Loucy (cell line): ENCODE measurements around the gene SYN1.
A peak's percentile ranks its signal among the peaks of the same experiment; 100 is the strongest.

Source experiments
- H2AFZ ChIP-seq: fragments of 200-600 bp; sonication (generic); 2 replicates; pipeline ENCODE4 v1.6.0; 2016; ENCODE audit warnings: antibody characterized with exemption, mild to moderate bottlenecking, low read length, moderate library complexity
- H3F3A ChIP-seq: fragments of 200-600 bp; 2 replicates; pipeline ENCODE4 v1.6.0; 2016; ENCODE audit warnings: antibody characterized with exemption, low read depth, mild to moderate bottlenecking
- H3K27me3 ChIP-seq: fragments of 200-600 bp; sonication (generic); 2 replicates; pipeline ENCODE4 v1.6.1; 2014; ENCODE audit warnings: low read length, mild to moderate bottlenecking; ENCODE audit not compliant: insufficient read depth, poor library complexity, severe bottlenecking
- H3K36me3 ChIP-seq: fragments of 200-600 bp; sonication (generic); 2 replicates; pipeline ENCODE4 v1.6.1; 2016; ENCODE audit warnings: low read length; ENCODE audit not compliant: insufficient read depth
- H3K4me1 ChIP-seq: fragments of 200-600 bp; sonication (generic); 2 replicates; pipeline ENCODE4 v1.5.1; 2014; ENCODE audit warnings: low read length, mild to moderate bottlenecking; ENCODE audit not compliant: insufficient read depth, poor library complexity, severe bottlenecking
- H3K4me2 ChIP-seq: fragments of 200-600 bp; sonication (generic); 2 replicates; pipeline ENCODE4 v1.6.0; 2014; ENCODE audit warnings: antibody characterized with exemption, low read length, low read depth, mild to moderate bottlenecking; ENCODE audit not compliant: poor library complexity, severe bottlenecking
- H3K4me3 ChIP-seq: fragments of 200-600 bp; sonication (generic); 2 replicates; pipeline ENCODE4 v1.5.1; 2014; ENCODE audit warnings: low read length, mild to moderate bottlenecking, mixed read lengths; ENCODE audit not compliant: poor library complexity, severe bottlenecking
- H3K79me2 ChIP-seq: fragments of 200-600 bp; sonication (generic); 2 replicates; pipeline ENCODE4 v1.6.1; 2014; ENCODE audit warnings: low read length; ENCODE audit not compliant: insufficient read depth
- H3K9ac ChIP-seq: fragments of 200-600 bp; sonication (generic); 2 replicates; pipeline ENCODE4 v1.6.0; 2014; ENCODE audit warnings: mild to moderate bottlenecking, low read depth, low read length, moderate library complexity; ENCODE audit not compliant: poor library complexity, severe bottlenecking
- H3K9me2 ChIP-seq: fragments of 200-600 bp; sonication (generic); replicated peaks from 2 replicates; pipeline ENCODE4 v1.6.1; 2016; ENCODE audit warnings: low read depth, low read length, mixed read lengths
- H3K9me3 ChIP-seq: fragments of 200-600 bp; sonication (generic); 2 replicates; pipeline ENCODE4 v1.6.1; 2014; ENCODE audit warnings: mild to moderate bottlenecking, antibody characterized with exemption, low read length, low read depth; ENCODE audit not compliant: insufficient read depth
- H4K20me1 ChIP-seq: fragments of 200-600 bp; sonication (generic); 2 replicates; pipeline ENCODE4 v1.6.0; 2014; ENCODE audit warnings: antibody characterized with exemption, low read length, mild to moderate bottlenecking; ENCODE audit not compliant: insufficient read depth, poor library complexity, severe bottlenecking
- CTCF ChIP-seq: fragments of 200-600 bp; sonication (generic); conservative IDR thresholded peaks from 2 replicates; pipeline ENCODE4 v1.5.1; 2014; ENCODE audit warnings: mild to moderate bottlenecking, antibody characterized with exemption, low read length
- EZH2phosphoT487 ChIP-seq: fragments of 200-600 bp; IDR thresholded peaks from 2 replicates; pipeline ENCODE4 v1.6.1; 2018; ENCODE audit warnings: antibody characterized with exemption, mild to moderate bottlenecking, moderate library complexity, borderline replicate concordance

The SYN1 gene

DNA sequence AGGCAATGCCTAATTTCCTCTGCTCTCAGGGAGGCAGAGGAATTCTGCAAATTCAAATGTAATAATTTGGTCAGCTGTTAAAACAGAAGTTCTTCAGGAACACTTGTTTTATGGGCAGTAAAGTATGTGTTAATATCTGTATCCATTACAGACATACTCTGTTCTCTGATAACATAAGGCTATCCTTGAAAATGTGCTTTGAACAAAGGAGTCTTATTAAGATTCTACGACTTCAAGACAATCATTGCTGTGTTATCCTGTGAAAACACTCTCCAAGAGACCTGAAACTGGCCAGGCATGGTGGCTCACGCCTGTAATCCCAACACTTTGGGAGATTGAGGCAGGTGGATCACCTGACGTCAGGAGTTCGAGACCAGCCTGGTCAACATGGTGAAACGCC lies 12.0 kb upstream of the SYN1 start:
- TF ChIP-seq EZH2phosphoT487 = no peak
- no peak for TF ChIP-seq CTCF
- no peaks in the 10 kb centered on the region for H4K20me1 ChIP-seq
- H3K4me2 ChIP-seq = no peak overlapping the region
- no peaks in the 10 kb centered on the region for H3K9me2 ChIP-seq
- H3K9me3 ChIP-seq = no peaks in the 10 kb centered on the region
- H3K27me3 ChIP-seq = no peaks in the 10 kb centered on the region
- no peak overlapping the region for H3K4me3 ChIP-seq
- H3F3A ChIP-seq = no peaks in the 10 kb centered on the region
- peaks cover 4% of the 10 kb centered on the region; the same call in 1 of the 2 replicates for H3K36me3 ChIP-seq
- no peaks in the 10 kb centered on the region for H3K79me2 ChIP-seq
- no peak overlapping the region for H3K9ac ChIP-seq
- H3K4me1 ChIP-seq = peaks cover 6% of the 10 kb centered on the region
- H2AFZ ChIP-seq = no peak overlapping the region

DNA sequence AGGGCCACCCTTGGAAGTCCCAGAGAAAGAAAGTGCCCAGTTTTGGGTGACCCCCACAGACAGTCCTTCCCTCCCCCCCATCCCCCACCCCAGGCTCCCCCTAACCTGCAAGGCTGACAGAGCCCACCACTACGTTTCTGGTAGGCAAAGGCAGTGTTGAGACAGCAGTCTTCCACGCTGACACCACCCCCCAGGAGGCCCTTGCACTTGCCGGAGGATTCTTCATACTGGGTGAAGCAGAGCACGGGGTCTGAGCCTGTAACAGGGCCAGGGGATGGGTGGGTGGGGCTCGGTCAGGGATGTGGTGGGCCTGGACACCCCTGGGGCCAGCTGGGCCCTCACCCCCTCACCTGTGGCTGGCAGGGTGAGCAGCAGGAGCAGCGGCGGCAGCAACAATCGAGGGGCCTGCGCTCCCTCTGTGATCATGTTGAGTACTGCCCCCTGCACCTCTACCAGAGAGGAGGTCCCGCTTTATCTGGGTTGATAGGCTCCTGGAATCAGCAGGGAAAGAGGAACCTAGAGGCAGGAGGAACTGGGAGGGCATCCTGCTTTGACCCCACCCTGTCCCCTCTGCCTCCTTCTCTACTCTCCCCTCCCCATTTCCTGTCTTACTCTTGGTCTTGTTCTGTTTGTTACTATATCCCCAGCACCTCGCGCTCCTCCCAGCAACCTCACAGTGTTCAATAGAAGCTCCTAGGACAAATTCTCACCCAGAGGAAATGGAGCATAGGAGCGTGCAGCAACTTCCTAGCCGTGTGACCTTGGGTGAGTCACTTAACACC lies 10.0 kb upstream of the SYN1 start, which contains the start of gene CFP:
CFP (minus strand) TSS at position 512 of the 782 bp plus-strand sequence; CDS start at position 426, 86 bp downstream.
- Histone ChIP-seq H3K79me2 (no peaks in the 10 kb centered on the region), H3F3A (no peaks in the 10 kb centered on the region), H3K9ac (no peak within 1 kb of the TSS), H3K36me3 (no peaks in the 10 kb centered on the region), H3K4me1 (peaks cover 6% of the 10 kb centered on the region), H3K4me2 (peak within 1 kb of the TSS; percentile 75), H2AFZ (no peak within 1 kb of the TSS), H3K27me3 (no peaks in the 10 kb centered on the region), H3K9me2 (no peaks in the 10 kb centered on the region), H4K20me1 (no peaks in the 10 kb centered on the region), H3K9me3 (no peaks in the 10 kb centered on the region), H3K4me3 (peak within 1 kb of the TSS; percentile 39)
- TF ChIP-seq CTCF = no peak
- no peak for TF ChIP-seq EZH2phosphoT487

GRCh38 chrX:47628982-47629381 lies 9.3 kb upstream of the SYN1 start:
- Histone ChIP-seq H2AFZ (no peak overlapping the region), H3K4me3 (no peak overlapping the region), H3K9ac (no peak overlapping the region), H3K27me3 (no peaks in the 10 kb centered on the region), H3K9me3 (no peaks in the 10 kb centered on the region), H3K79me2 (no peaks in the 10 kb centered on the region), H3F3A (no peaks in the 10 kb centered on the region), H3K4me2 (no peak overlapping the region), H3K36me3 (no peaks in the 10 kb centered on the region), H3K4me1 (peaks cover 6% of the 10 kb centered on the region), H3K9me2 (no peaks in the 10 kb centered on the region), H4K20me1 (no peaks in the 10 kb centered on the region)
- TF ChIP-seq EZH2phosphoT487 (no peak), CTCF (peak; percentile 37)
